GM18907 (cell line): ENCODE results near the gene ADAMTSL1.
A peak's percentile ranks its signal among the peaks of the same experiment; 100 is the strongest.

ENCODE experiments used
- ATAC-seq: cut with Tn5 transposase; IDR thresholded peaks from one replicate; pipeline ENCODE4 v1.9.1; 2021; ENCODE audit warnings: mild to moderate bottlenecking, moderate library complexity; ENCODE audit not compliant: unreplicated experiment

ADAMTSL1 gene

DNA sequence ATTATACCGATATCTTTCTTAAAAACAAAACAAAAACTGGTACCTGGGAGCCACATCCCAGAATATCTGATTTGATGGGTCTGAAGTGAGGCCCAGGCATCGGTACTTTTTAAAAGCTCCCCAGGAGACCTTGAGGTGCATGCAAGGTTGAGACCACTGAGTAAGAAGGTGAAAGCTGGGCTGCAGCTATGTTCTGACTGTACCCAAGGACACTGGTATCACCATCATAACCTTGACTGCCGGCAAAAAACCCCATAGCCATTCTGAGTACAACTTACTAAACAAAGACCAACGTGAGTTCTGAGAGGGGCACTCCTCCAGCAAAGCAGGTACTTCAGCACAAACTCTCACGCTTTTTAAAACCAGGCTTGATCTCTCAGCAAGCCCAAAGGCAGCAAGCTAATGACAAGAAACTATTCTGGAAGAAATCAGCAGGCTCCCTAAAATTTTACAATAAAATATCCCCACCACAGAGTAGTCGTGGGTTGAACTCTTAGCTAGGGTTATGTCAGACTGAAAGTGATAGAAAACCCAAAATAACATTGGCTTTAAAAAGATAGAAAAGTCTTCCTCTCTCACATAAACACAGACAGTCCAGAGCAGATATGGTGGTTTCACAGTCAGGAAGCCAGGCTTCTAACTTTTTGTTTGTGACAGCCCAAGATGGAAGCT, 295.1 kb downstream of the ADAMTSL1 start:
- ATAC-seq: peak; percentile 95

DNA sequence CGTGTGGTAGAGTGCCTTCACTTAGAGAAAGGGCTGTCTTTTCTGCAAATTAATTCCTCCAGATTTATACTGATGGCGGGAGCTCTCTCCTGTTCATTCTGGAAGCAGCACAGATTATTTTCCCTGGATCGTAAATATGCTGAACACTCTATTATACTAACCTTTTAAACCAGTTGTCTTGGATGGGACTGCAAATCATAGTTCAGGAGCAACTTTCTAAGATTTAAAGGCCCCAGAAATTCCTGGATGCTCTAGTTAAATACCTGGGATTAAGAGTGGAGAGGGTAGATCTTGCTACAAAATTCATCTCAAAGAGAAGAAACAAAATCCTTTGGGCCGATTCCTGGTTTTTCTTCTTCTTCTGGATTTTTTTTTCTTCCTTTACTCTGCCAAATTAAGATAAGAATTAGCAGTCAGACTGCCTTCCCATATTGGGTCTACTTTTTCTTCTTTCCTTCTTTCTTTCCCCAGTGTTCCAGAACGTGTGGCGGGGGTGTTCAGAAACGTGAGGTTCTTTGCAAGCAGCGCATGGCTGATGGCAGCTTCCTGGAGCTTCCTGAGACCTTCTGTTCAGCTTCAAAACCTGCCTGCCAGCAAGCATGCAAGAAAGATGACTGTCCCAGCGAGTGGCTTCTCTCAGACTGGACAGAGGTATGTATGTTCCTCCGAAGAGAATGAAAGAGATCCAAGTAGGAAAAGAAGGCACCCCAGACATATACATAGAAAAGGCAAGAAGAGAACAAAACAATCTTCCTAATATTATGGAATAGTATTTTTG, 296.4 kb downstream of the ADAMTSL1 start:
- no peak for ATAC-seq

DNA sequence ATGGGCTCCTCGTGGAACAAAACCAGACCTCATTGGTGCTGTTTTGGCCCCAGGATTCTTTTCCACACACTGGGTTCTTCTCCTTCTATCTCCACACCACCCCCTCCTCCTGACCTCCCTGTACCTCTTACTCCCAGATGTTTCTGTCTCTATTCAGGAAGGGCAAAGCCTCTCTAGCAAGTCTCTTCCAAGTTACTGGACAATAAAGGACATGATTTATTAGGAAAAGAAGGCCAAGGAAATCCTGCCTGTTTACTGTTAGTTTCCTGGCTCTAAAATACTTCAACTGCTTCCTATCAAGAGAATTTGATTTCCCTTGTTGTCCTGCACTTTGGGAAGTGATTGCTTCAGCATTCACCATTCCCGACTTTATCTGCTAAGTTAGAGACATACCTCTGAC, 297.1 kb downstream of the ADAMTSL1 start:
- ATAC-seq: no peak

DNA sequence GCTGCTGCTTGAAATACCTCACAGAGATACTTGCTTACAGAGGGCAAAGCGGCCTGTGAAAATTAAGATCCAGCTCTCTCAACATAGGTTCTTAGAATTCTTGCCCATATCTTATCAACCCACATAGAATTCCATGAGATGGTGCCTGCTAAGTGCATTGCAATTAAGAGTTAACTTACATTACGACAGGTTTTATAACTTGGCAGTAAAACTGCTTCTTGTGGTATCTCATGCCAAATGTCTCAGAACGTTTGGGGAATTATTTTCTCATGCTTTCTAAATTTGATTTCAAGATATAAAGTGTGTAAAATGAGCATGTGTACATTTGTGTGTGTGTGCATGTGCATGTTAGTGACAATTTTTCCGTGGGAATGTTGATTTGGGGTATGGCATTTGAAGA, 297.8 kb downstream of the ADAMTSL1 start:
- no peak for ATAC-seq

DNA sequence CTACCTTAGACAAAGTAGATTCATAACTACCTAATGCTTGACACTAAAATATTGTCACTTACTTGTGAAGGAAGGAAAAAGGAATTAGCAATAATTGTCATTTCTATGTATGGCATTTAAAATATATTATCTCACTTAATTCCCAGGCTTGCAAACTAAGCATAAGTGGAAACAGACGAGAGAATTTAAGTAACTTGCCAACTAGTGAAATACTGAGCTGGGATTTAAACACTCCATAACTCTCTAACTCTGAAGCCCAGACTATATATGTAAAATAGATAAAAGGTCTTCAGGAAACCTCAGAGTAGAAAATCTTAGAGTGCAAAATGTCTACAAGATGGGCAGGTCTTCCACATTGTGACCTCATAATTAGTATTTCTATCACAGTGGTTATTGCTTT, 301.3 kb downstream of the ADAMTSL1 start:
- ATAC-seq: no peak

DNA sequence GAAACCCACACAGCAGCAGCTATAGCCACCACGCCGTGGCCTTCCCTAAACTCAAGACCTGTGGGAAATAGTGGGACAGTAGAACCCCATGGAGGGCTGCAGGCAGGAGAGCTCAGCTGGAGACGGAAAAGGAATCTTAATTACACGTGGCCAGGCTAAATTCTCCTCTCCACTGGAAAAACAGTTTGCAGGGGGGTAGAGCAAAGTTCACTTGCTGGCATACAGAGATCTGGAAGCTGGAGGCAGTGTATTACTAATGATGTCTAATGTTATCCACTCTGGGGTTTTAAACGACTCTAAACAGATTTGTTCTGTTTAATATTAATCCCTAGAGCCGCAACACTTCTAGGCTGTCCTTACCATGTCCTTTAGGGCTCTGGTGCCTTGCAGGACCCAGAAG, 302.0 kb downstream of the ADAMTSL1 start:
- ATAC-seq: no peak

DNA sequence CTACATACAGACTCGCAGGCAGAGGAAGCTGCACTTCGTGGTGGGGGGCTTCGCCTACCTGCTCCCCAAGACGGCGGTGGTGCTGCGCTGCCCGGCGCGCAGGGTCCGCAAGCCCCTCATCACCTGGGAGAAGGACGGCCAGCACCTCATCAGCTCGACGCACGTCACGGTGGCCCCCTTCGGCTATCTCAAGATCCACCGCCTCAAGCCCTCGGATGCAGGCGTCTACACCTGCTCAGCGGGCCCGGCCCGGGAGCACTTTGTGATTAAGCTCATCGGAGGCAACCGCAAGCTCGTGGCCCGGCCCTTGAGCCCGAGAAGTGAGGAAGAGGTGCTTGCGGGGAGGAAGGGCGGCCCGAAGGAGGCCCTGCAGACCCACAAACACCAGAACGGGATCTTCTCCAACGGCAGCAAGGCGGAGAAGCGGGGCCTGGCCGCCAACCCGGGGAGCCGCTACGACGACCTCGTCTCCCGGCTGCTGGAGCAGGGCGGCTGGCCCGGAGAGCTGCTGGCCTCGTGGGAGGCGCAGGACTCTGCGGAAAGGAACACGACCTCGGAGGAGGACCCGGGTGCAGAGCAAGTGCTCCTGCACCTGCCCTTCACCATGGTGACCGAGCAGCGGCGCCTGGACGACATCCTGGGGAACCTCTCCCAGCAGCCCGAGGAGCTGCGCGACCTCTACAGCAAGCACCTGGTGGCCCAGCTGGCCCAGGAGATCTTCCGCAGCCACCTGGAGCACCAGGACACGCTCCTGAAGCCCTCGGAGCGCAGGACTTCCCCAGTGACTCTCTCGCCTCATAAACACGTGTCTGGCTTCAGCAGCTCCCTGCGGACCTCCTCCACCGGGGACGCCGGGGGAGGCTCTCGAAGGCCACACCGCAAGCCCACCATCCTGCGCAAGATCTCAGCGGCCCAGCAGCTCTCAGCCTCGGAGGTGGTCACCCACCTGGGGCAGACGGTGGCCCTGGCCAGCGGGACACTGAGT, 303.2 kb downstream of the ADAMTSL1 start:
- no peak for ATAC-seq

DNA sequence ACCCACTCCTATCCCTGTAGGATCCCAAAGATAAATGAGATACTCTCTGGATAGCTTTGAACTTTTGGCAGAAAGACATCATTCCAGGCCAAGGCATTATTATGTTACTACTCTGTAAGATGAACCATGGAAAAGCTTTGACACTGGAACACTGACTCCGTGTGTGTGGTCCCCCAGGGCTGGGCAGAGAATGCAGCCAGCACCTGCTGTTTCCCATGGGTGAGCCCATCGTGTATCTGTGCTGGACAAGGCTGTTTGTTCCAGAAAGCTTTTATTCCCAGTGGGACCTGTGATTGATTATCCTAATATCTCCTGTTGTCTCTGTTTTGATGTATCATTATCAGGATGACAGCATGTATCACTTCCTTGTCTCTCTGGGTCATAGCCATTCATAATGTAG, 304.2 kb downstream of the ADAMTSL1 start:
- no peak for ATAC-seq

DNA sequence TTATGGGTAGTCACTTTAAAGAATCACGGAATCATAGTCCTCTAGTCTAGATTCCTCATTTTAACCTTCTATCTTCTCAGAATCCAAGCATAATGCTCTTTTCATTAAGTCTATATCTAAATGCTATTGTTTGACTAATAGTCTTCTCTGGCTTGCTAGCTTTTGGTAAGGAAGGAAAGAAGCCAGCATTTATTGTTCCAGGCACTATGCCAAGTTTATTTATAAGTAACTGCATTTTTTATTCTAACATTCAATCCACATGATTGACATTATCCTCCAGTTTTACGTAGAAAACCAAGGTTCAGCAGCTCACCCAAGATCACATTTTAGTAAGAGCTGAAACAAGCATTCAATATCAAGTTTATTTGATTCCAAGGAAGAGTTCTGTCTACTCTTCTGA, 304.9 kb downstream of the ADAMTSL1 start:
- ATAC-seq: no peak

DNA sequence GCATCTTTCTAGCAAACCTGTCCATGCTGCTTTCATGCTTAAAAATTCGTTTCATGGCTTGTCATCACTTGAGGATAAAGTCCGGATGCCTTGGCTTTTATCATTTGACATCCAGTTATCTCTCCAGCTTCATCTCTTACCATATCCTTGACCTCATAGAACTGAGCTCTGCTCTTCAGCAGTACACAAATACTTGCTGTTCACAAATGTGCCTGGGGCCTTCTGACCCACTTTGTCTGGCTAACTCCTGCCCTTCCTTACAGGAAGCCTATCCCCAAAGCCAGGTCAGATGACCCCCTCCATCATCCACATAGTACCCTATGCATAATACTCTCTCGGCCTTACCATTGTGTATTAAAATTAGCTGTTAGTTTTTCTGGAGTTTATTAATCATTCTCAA, 310.0 kb downstream of the ADAMTSL1 start:
- no peak for ATAC-seq

DNA sequence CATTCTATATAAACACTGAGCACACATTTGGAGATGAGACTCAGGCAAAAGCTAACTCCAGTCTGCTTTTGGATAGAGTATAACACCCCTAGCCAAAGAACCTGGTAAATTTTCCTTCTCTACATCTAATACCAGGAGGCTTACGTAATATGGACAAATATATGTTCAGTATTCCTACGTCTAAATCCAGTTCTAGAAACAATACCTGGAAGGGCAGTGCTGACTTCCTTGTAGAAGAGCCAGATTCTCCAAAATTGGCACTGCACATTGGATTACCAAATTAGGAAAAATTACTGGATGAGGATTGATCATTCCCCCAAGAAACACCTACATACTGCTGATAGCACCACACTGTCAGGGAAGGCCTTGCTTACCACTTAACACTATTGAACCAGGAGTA, 311.7 kb downstream of the ADAMTSL1 start:
- ATAC-seq: no peak

DNA sequence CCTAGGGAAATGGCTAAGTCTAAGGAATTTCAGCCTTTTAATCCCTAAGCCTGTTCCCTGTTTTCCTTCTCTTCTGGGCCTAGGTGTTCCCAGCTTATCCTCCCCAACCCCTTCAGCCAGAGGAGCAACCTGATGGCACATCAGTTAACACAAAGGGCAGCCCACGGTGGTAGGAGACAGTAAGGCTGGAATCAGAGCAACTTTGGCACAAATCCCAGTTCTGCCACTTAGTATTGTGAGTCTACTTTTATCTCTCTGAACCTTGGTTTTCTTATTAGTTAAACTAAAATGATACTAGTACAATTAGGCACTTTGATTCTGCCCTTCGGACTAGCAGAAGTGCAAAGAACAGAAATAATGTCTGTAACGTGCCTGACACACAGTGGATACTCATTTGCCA, 312.2 kb downstream of the ADAMTSL1 start:
- no peak for ATAC-seq

DNA sequence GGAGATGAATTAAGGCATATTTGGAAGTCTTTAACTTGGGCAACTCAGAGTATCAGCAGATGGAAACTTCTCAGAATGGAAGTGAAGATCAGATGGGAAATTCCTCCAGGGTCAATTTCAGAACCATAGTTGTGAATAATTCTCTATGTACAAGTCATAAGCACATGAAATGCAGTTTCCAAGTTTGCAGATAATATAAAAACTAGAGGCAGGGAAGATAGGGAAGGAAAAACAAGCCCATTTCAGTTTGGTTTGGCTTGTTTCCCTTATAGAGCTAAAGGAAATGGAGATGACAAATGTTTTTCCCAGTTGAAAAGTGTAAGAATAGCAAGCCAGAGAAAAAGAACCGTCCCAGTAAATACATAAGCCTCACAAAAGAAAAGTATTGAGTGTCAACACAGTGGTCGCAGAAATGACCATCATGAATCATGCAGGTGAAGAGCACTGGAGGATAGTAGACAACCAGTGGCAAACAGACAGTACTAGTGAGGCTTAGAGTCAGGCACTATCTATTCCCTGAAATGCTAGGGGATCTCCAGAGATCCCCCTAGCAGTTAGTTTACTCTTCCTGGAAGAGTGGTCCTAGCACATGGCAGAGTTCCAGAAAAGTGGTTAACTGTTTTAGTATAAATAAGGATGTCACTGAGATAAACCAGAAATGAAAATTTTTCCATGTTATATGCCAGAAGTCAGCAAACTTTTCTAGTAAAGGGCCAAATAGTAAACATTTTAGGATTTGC, 313.1 kb downstream of the ADAMTSL1 start:
- no peak for ATAC-seq

DNA sequence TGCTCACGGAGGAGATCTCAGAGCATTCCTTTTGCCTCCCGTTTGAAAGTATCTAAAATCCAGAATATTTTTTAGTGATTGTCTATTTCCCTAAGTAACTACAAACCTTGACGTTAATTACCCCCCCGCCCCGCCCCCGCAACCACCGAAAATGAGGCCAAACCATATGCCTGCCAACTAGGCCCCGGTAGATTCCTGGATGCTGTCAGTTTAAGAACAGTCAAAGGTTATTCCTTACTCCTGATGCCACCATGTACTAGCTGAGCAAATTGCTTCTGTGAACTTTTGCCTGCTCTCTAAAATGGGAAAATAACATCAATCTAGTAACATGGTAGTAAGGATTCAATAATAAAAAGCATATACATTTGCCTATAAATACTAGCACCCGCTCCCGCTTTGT, 314.3 kb downstream of the ADAMTSL1 start:
- no peak for ATAC-seq

DNA sequence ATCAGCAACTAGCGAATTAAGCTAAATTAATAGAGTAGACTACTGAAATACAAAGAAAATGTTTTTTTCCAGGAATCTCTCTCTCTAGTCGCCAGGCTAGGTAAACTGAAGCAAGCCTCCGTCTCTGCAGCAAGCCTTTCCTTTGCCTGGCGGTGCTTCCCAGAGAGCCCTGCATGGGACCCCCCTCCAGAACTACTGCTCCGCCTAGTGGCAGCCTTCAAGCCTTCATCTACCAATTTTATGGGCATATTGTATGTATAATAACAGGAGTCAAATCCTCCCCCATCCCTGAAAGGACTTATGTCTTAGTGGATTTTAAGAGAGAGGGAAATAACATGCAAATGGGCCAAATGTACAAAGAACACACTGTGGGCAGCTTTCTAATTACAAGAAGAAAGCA, 317.1 kb downstream of the ADAMTSL1 start:
- no peak for ATAC-seq

DNA sequence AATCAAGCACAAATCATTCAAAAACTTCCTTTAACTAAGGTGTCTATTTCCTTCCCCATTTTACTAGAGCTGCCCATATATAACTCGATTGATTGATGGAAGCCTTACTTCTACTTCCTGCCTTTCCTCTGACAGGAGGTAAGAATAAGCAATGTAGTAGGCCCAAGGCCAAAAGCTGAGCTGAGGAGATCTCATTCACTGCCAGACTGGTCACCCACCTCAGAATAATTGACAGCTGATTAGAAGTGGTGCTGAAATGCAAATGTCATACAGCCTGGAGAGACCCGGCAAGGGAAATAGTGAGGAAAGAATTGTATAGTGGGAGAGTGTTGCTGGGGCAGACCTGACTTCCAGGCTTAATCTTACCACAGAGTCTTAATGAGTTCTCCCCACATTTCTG, 319.2 kb downstream of the ADAMTSL1 start:
- no peak for ATAC-seq

DNA sequence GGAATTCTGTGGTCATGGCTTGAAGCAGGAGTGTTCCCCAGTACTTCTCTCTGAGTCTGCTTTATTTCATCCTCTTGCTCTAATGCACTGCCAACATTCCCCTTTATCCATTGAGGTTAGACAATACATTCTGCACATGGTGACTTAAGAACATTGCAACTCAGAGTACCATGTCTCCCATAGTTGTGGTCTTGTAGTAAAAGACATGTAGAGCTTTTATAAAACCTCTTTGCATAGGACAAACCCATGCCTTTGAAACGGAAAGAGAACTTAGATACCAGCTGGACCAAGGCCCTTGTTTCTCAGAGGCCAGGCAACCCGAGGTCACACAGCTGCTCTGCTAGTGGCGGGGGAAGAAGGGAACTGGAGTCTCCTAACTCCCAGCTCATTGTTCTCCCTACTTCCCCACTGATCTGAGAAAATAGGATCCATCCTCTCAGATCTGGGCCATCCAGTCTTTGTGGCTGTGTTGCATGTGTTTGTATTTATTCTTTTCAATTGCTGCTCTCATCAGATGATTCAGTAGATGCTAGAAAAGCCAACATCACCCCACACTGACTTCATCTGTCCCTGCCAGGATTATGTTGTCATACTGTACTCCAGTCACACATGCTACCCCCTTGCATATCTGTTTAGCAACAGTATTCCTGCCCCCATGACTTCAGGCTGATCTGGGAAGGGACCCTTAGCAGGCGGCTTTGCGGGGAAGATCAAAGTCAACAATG, 322.2 kb downstream of the ADAMTSL1 start:
- ATAC-seq: no peak

DNA sequence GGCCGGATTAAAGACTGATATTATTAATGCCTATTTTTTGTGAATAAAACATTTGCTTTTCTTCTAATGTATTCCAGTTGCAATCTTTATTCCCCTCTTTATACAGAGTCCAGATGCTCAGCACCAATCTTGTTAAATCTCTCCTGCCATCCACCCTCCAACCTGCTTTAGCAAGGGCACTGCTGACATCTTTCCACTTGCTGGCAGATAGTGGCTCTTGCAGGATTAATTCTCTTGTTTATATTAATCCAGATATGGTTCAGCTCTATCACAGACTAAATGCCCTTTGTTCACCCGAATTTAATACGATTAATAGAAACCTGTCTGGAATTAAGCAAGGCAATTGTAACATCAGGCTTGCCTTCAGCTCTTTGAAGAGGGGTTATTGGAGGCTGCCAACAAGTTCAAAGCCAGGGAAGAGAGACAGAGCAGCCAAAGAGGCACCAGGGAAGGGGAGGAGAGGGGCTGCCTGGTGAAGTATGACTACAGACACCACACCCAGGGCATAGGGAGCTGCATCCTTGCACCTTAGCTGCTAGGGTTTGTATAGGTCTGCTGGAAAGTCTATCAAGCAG, 322.8 kb downstream of the ADAMTSL1 start:
- no peak for ATAC-seq

DNA sequence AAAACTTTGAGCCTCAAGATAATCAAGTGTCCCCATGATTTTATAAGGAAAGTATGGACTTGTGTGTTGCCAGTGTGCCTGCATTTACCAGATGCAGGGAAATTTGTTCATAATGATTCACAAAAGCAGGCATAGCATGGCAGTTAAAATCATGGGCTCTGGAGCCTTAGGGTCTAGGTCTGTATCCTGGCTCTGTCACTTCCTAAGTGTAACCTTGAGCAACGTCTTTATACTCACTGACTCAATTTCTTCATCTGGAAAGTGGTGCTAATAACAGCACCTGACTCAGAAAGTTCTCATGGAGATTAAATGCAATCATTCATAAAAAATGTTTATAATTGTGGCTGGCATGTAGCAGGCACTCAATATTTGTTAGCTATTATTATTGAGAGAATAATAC, 324.2 kb downstream of the ADAMTSL1 start:
- no peak for ATAC-seq
